Measurements from ENCODE around the gene F7. TPM values are rescaled to one million over a fixed set of nuclear protein-coding genes. Genes with fewer than 3 reads are reported as not detected.

F7 gene
- total RNA-seq, 2 donors from 2014 or later, result 0.20 TPM; not detected in 1

DNA sequence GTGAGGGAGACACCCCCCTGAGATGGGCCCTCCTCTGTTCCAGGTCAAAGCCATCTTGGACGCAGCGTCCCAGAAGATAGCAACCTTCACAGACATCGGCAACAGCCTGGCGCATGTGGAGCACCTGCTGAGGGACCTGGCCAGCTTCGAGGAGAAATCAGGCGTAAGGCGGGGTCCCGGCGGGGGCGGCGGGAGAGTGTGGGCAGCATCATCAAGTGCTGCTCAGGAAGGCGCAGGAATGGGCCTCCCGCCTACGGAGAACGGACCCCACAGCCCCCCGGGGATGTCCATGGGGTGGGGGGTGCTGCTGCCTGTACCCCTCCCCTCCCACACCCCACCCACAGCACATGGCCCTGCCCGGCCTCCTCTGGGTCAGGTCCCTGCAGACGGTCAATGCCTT is 31.2 kb upstream of the F7 start:
- Histone ChIP-seq H3K27ac (no peak overlapping the region), H3K4me3 (no peak overlapping the region), H3K36me3 (peaks cover 15% of the 10 kb centered on the region), H3K4me1 (no peaks in the 10 kb centered on the region), H3K9me3 (no peaks in the 10 kb centered on the region), H3K27me3 (no peaks in the 10 kb centered on the region)
- no peak for DNase-seq (ENCODE audit: low spot score)
- TF ChIP-seq, protein P1, sequence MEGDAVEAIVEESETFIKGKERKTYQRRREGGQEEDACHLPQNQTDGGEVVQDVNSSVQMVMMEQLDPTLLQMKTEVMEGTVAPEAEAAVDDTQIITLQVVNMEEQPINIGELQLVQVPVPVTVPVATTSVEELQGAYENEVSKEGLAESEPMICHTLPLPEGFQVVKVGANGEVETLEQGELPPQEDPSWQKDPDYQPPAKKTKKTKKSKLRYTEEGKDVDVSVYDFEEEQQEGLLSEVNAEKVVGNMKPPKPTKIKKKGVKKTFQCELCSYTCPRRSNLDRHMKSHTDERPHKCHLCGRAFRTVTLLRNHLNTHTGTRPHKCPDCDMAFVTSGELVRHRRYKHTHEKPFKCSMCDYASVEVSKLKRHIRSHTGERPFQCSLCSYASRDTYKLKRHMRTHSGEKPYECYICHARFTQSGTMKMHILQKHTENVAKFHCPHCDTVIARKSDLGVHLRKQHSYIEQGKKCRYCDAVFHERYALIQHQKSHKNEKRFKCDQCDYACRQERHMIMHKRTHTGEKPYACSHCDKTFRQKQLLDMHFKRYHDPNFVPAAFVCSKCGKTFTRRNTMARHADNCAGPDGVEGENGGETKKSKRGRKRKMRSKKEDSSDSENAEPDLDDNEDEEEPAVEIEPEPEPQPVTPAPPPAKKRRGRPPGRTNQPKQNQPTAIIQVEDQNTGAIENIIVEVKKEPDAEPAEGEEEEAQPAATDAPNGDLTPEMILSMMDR (IDR thresholded peaks at IDR 0.05), result no peak

DNA sequence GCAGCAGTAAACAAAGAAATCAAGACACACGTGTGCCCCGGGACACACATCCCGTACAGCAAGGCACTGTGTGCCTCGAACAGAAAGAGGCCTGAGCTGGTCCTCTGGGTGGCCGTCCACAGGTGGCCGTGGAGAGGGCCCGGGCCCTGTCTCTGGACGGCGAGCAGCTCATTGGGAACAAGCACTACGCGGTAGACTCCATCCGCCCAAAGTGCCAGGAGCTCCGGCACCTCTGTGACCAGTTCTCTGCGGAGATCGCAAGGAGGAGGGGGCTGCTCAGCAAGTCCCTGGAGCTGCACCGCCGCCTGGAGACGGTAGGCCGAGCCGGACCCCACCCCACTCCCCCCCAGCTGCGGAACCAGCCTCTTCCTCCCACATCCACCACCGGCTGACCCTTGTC is 30.7 kb upstream of the F7 start:
- no peak overlapping the region for H3K27ac ChIP-seq
- DNase-seq (ENCODE audit: low spot score), result no peak
- no peaks in the 10 kb centered on the region for H3K9me3 ChIP-seq
- no peaks in the 10 kb centered on the region for H3K27me3 ChIP-seq
- H3K4me1 ChIP-seq, result no peaks in the 10 kb centered on the region
- H3K4me3 ChIP-seq, result no peak overlapping the region
- H3K36me3 ChIP-seq, result peaks cover 15% of the 10 kb centered on the region
- TF ChIP-seq, protein P1 (IDR thresholded peaks at IDR 0.05), result no peak

DNA sequence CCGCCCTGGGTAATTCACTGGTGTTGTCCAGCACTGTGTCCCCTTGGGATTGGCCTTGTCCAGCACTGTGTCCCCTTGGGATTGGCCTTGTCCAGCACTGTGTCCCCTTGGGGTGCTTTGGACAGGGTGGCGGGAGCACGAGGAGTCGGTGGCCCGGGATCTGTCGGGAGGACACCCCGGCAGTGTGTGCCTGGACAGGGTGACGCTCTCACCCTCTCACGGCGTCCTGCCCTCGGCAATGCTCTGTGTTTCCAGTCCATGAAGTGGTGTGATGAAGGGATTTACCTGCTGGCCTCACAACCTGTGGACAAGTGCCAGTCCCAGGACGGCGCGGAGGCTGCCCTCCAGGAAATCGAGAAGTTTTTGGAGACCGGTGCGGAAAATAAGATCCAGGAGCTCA is 29.9 kb upstream of the F7 start:
- Histone ChIP-seq H3K4me3 (no peak overlapping the region), H3K4me1 (no peaks in the 10 kb centered on the region), H3K27me3 (no peaks in the 10 kb centered on the region), H3K9me3 (no peaks in the 10 kb centered on the region), H3K36me3 (peaks cover 15% of the 10 kb centered on the region), H3K27ac (no peak overlapping the region)
- TF ChIP-seq, protein P1 (IDR thresholded peaks at IDR 0.05), result no peak
- DNase-seq (ENCODE audit: low spot score), result no peak

DNA sequence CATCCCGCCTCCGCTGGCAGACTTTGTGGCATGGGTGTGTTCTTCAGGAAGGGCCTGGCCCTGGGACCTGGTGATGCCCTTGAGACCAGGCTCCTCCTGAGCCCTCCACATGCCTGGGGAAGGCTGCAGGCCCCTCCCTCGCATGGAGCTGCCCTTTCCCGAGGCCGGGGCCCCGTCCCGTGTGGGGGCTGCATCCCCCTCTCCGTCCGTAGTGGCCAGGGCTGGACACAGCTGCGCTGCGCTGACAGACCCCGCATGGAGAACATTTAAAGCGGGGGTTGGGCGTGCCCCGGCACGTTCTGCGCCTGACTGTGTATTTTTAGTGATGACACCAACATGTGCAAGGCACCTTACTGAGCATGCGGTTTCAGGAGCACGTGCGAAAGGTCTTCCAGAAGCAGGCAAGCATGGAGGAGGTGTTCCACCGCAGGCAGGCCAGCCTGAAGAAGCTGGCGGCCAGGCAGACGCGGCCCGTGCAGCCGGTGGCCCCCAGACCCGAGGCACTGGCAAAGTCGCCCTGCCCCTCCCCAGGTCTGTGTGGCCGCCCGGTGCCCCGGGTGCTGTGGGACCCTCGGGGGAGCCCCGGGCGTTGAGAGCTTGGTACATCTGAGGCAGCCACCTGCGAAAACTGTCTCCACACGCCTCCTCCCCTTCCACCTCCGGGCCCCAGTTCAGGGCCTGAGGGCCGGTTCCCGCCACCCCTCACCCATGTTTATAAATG is 28.8 kb upstream of the F7 start:
- no peaks in the 10 kb centered on the region for H3K9me3 ChIP-seq
- no peaks in the 10 kb centered on the region for H3K4me1 ChIP-seq
- TF ChIP-seq, protein P1 (IDR thresholded peaks at IDR 0.05), result no peak
- no peaks in the 10 kb centered on the region for H3K27me3 ChIP-seq
- DNase-seq (ENCODE audit: low spot score), result no peak
- no peak overlapping the region for H3K4me3 ChIP-seq
- peaks cover 15% of the 10 kb centered on the region for H3K36me3 ChIP-seq
- H3K27ac ChIP-seq, result no peak overlapping the region

DNA sequence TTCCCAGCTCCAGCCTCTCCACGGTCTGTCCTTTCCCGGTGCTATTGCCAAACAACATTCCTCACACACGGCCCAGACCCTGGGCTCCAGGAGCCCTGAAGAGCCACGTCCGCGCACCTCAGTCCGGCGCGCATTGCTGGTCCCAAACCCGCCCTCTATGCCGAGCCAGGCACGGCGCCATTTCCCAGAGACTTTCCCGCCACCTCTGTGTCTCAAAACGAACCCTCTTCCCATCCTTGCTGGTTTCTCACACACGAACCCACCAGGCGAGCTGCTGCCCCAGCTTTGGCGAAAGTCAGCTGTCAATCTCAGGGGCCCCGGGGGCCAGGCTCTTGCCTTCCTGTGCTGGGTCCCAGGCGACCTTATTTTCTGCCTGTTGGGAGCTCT is 28.0 kb upstream of the F7 start:
- no peaks in the 10 kb centered on the region for H3K27me3 ChIP-seq
- H3K4me3 ChIP-seq, result no peak overlapping the region
- H3K36me3 ChIP-seq, result peaks cover 15% of the 10 kb centered on the region
- no peaks in the 10 kb centered on the region for H3K9me3 ChIP-seq
- H3K27ac ChIP-seq, result no peak overlapping the region
- DNase-seq (ENCODE audit: low spot score), result no peak
- TF ChIP-seq, protein P1 (IDR thresholded peaks at IDR 0.05), result no peak
- H3K4me1 ChIP-seq, result no peaks in the 10 kb centered on the region
